ENCODE measurements around the gene TAF4B. TPM values are rescaled to one million over a fixed set of nuclear protein-coding genes. Genes with fewer than 3 reads are reported as not detected.

TAF4B gene
- total and polyA plus RNA-seq, 2 of the 8 experiments (the other 6 are each of a cell fraction or from before 2014, with no cell fraction given), result 9.3 to 19.8 TPM

GRCh38 chr18:26205318-26205717 is 20.9 kb upstream of the TAF4B start (continued):
- TF ChIP-seq CHD7 (IDR thresholded peaks at IDR 0.05; ENCODE audit: insufficient replicate concordance, low read length), result no peak
- no peak for TF ChIP-seq FOSL1 (IDR thresholded peaks at IDR 0.05; ENCODE audit: insufficient read depth, low read depth, low read length)
- no peak for TF ChIP-seq SP2 (IDR thresholded peaks at IDR 0.05; ENCODE audit: low read length)
- no peak for TF ChIP-seq BACH1 (IDR thresholded peaks at IDR 0.05; ENCODE audit: low read length)
- TF ChIP-seq CREB1 (IDR thresholded peaks at IDR 0.05), result no peak
